SK-N-MC (cell line): ENCODE data around the gene CADPS2.

Source experiments
- EZH2 ChIP-seq: fragments of 200-600 bp; sonication (generic); IDR thresholded peaks from one replicate; pipeline ENCODE4 v1.6.1; 2017; ENCODE audit warnings: antibody characterized with exemption
- FOXP2 ChIP-seq: optimal IDR thresholded peaks from 2 replicates; pipeline ENCODE3; 2011; ENCODE audit warnings: mild to moderate bottlenecking, moderate library complexity; ENCODE audit not compliant: insufficient read depth; ENCODE audit errors: extremely low read length, control extremely low read depth
- POLR2AphosphoS5 ChIP-seq: IDR thresholded peaks from 2 replicates; pipeline ENCODE4 v1.6.1; 2012; ENCODE audit warnings: mild to moderate bottlenecking, low read depth, low read length, borderline replicate concordance

DNA sequence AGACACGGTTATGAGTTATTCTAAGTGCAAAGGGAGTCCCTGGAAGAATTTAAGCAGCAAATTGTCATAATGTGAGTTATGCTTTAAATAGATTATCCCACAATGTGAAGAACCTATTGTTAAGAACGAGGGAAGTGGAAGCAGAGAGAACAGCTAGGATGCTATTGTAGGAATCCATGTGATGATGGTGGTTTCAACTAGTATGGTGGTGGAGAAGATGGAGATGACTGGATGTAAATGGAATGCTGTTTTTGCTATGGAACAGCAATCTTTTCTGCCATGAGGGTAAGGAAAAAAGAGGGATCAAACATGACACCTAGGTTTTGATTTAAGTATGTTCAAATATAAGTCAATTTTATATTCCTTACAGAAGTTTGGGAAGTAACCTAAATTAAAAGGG, 378.7 kb downstream of the CADPS2 start:
- TF ChIP-seq POLR2AphosphoS5 (no peak), EZH2 (no peak), FOXP2 (no peak)
